ENCODE data around the gene NRK.

The NRK gene

GRCh38 chrX:105865709-105866108 is 43.4 kb downstream of the NRK start:
- no peaks in the 10 kb centered on the region for H3K27me3 Mint-ChIP-seq
- DNase-seq (ENCODE audit: low spot score in 2 of 2) (no peak), ATAC-seq (ENCODE audit: low read depth) (no peak)
- no peaks in the 10 kb centered on the region for H3K4me1 Mint-ChIP-seq
- H3K9me3 Mint-ChIP-seq, result no peaks in the 10 kb centered on the region
- H3K4me3 Mint-ChIP-seq, result no peak overlapping the region
- no peak overlapping the region for H3K27ac Mint-ChIP-seq
- H3K36me3 Mint-ChIP-seq, result no peaks in the 10 kb centered on the region

- DNase-seq (ENCODE audit: low spot score in 2 of 2) (no peak), ATAC-seq (ENCODE audit: low read depth) (no peak)
- Mint-ChIP-seq H3K4me3 (no peak overlapping the region), H3K27me3 (no peaks in the 10 kb centered on the region), H3K36me3 (no peaks in the 10 kb centered on the region), H3K27ac (no peak overlapping the region), H3K4me1 (no peaks in the 10 kb centered on the region), H3K9me3 (no peaks in the 10 kb centered on the region)
Measured at GRCh38 chrX:105869701-105870100, 47.4 kb downstream of the NRK start.

GRCh38 chrX:105870445-105870844 is 48.1 kb downstream of the NRK start:
- H3K4me3 Mint-ChIP-seq, result no peak overlapping the region
- no peaks in the 10 kb centered on the region for H3K27me3 Mint-ChIP-seq
- DNase-seq (ENCODE audit: low spot score in 2 of 2), result no peak
- ATAC-seq (ENCODE audit: low read depth), result no peak
- no peaks in the 10 kb centered on the region for H3K9me3 Mint-ChIP-seq
- H3K27ac Mint-ChIP-seq, result no peak overlapping the region
- no peaks in the 10 kb centered on the region for H3K4me1 Mint-ChIP-seq
- no peaks in the 10 kb centered on the region for H3K36me3 Mint-ChIP-seq

- Mint-ChIP-seq H3K4me3 (no peak overlapping the region), H3K9me3 (no peaks in the 10 kb centered on the region), H3K4me1 (no peaks in the 10 kb centered on the region), H3K27me3 (no peaks in the 10 kb centered on the region), H3K36me3 (no peaks in the 10 kb centered on the region), H3K27ac (no peak overlapping the region)
- no peak for DNase-seq (ENCODE audit: low spot score in 2 of 2)
- ATAC-seq (ENCODE audit: low read depth), result no peak
Measured at GRCh38 chrX:105872941-105873340, 50.6 kb downstream of the NRK start.

GRCh38 chrX:105874790-105875189 is 52.5 kb downstream of the NRK start:
- Mint-ChIP-seq H3K4me1 (no peaks in the 10 kb centered on the region), H3K4me3 (no peak overlapping the region), H3K9me3 (no peaks in the 10 kb centered on the region), H3K27me3 (no peaks in the 10 kb centered on the region), H3K36me3 (no peaks in the 10 kb centered on the region), H3K27ac (no peak overlapping the region)
- ATAC-seq (ENCODE audit: low read depth) (no peak), DNase-seq (ENCODE audit: low spot score in 2 of 2) (no peak)

- H3K36me3 Mint-ChIP-seq, result no peaks in the 10 kb centered on the region
- no peak for ATAC-seq (ENCODE audit: low read depth)
- no peak for DNase-seq (ENCODE audit: low spot score in 2 of 2)
- no peaks in the 10 kb centered on the region for H3K9me3 Mint-ChIP-seq
- H3K27me3 Mint-ChIP-seq, result no peaks in the 10 kb centered on the region
- no peaks in the 10 kb centered on the region for H3K4me1 Mint-ChIP-seq
- H3K4me3 Mint-ChIP-seq, result no peak overlapping the region
- no peak overlapping the region for H3K27ac Mint-ChIP-seq
Measured at GRCh38 chrX:105876658-105877057, 54.3 kb downstream of the NRK start.

GRCh38 chrX:105880491-105880890 is 58.2 kb downstream of the NRK start:
- ATAC-seq (ENCODE audit: low read depth) (no peak), DNase-seq (ENCODE audit: low spot score in 2 of 2) (no peak)
- H3K9me3 Mint-ChIP-seq, result no peaks in the 10 kb centered on the region
- no peaks in the 10 kb centered on the region for H3K27me3 Mint-ChIP-seq
- H3K4me3 Mint-ChIP-seq, result no peak overlapping the region
- no peaks in the 10 kb centered on the region for H3K36me3 Mint-ChIP-seq
- no peak overlapping the region for H3K27ac Mint-ChIP-seq
- H3K4me1 Mint-ChIP-seq, result no peaks in the 10 kb centered on the region

GRCh38 chrX:105882581-105883275 is 60.4 kb downstream of the NRK start:
- no peak for DNase-seq (ENCODE audit: low spot score in 2 of 2)
- Mint-ChIP-seq H3K27ac (no peak overlapping the region), H3K36me3 (no peaks in the 10 kb centered on the region), H3K4me1 (no peaks in the 10 kb centered on the region), H3K4me3 (no peak overlapping the region), H3K27me3 (no peaks in the 10 kb centered on the region), H3K9me3 (no peaks in the 10 kb centered on the region)
- ATAC-seq (ENCODE audit: low read depth), result no peak

GRCh38 chrX:105894721-105895120 is 72.4 kb downstream of the NRK start:
- DNase-seq (ENCODE audit: low spot score in 2 of 2) (no peak), ATAC-seq (ENCODE audit: low read depth) (no peak)
- no peaks in the 10 kb centered on the region for H3K27me3 Mint-ChIP-seq
- no peaks in the 10 kb centered on the region for H3K36me3 Mint-ChIP-seq
- no peak overlapping the region for H3K4me3 Mint-ChIP-seq
- no peaks in the 10 kb centered on the region for H3K4me1 Mint-ChIP-seq
- no peak overlapping the region for H3K27ac Mint-ChIP-seq
- H3K9me3 Mint-ChIP-seq, result no peaks in the 10 kb centered on the region

GRCh38 chrX:105909576-105909975 is 87.2 kb downstream of the NRK start:
- DNase-seq (ENCODE audit: low spot score in 2 of 2) (no peak), ATAC-seq (ENCODE audit: low read depth) (no peak)
- Mint-ChIP-seq H3K4me1 (no peaks in the 10 kb centered on the region), H3K27ac (no peak overlapping the region), H3K36me3 (no peaks in the 10 kb centered on the region), H3K27me3 (no peaks in the 10 kb centered on the region), H3K9me3 (peaks cover 2% of the 10 kb centered on the region), H3K4me3 (no peak overlapping the region)

GRCh38 chrX:105910563-105911105 is 88.3 kb downstream of the NRK start:
- Mint-ChIP-seq H3K27ac (no peak overlapping the region), H3K9me3 (peaks cover 2% of the 10 kb centered on the region), H3K36me3 (no peaks in the 10 kb centered on the region), H3K4me3 (no peak overlapping the region), H3K4me1 (no peaks in the 10 kb centered on the region), H3K27me3 (no peaks in the 10 kb centered on the region)
- ATAC-seq (ENCODE audit: low read depth) (no peak), DNase-seq (ENCODE audit: low spot score in 2 of 2) (no peak)

GRCh38 chrX:105945266-105945665 is 122.9 kb downstream of the NRK start:
- no peak overlapping the region for H3K27ac Mint-ChIP-seq
- no peaks in the 10 kb centered on the region for H3K27me3 Mint-ChIP-seq
- DNase-seq (ENCODE audit: low spot score in 2 of 2) (no peak), ATAC-seq (ENCODE audit: low read depth) (no peak)
- no peaks in the 10 kb centered on the region for H3K9me3 Mint-ChIP-seq
- H3K36me3 Mint-ChIP-seq, result no peaks in the 10 kb centered on the region
- H3K4me3 Mint-ChIP-seq, result no peak overlapping the region
- no peaks in the 10 kb centered on the region for H3K4me1 Mint-ChIP-seq

GRCh38 chrX:105969487-105969886 is 147.1 kb downstream of the NRK start:
- ATAC-seq (ENCODE audit: low read depth) (no peak), DNase-seq (ENCODE audit: low spot score in 2 of 2) (no peak)
- no peak overlapping the region for H3K27ac Mint-ChIP-seq
- no peaks in the 10 kb centered on the region for H3K4me1 Mint-ChIP-seq
- peaks cover 1% of the 10 kb centered on the region for H3K9me3 Mint-ChIP-seq
- H3K4me3 Mint-ChIP-seq, result no peak overlapping the region
- H3K36me3 Mint-ChIP-seq, result no peaks in the 10 kb centered on the region
- no peaks in the 10 kb centered on the region for H3K27me3 Mint-ChIP-seq

- H3K4me1 Mint-ChIP-seq, result no peaks in the 10 kb centered on the region
- ATAC-seq (ENCODE audit: low read depth) (no peak), DNase-seq (ENCODE audit: low spot score in 2 of 2) (no peak)
- H3K4me3 Mint-ChIP-seq, result no peak overlapping the region
- no peaks in the 10 kb centered on the region for H3K36me3 Mint-ChIP-seq
- H3K27ac Mint-ChIP-seq, result no peak overlapping the region
- no peaks in the 10 kb centered on the region for H3K27me3 Mint-ChIP-seq
- H3K9me3 Mint-ChIP-seq, result peaks cover 3% of the 10 kb centered on the region
Measured at GRCh38 chrX:105972690-105973386, 150.5 kb downstream of the NRK start.

- Mint-ChIP-seq H3K27ac (no peak overlapping the region), H3K9me3 (peaks cover 3% of the 10 kb centered on the region)
- no peak for ATAC-seq (ENCODE audit: low read depth)
Measured at GRCh38 chrX:105973387-105973739, 151.0 kb downstream of the NRK start.

More at GRCh38 chrX:105973387-105973739, 151.0 kb downstream of the NRK start:
- no peak for DNase-seq (ENCODE audit: low spot score in 2 of 2)
- no peak overlapping the region for H3K4me3 Mint-ChIP-seq
- H3K36me3 Mint-ChIP-seq, result no peaks in the 10 kb centered on the region
- no peaks in the 10 kb centered on the region for H3K4me1 Mint-ChIP-seq
- no peaks in the 10 kb centered on the region for H3K27me3 Mint-ChIP-seq
